Measurements from ENCODE around the gene DENND1A. TPM values are rescaled to one million over a fixed set of nuclear protein-coding genes. Genes with fewer than 3 reads are reported as not detected.
"Not testable (repeated sequence)": the region's sequence is repeated elsewhere in the genome, so short reads cannot be mapped to it uniquely, and the experiment has no call there.

DENND1A gene
- 10.4 and 14.9 TPM in 2 replicates for total RNA-seq

GRCh38 chr9:123929870-123930831 is at the start of gene DENND1A:
Gene DENND1A (minus strand): TSS chr9:123930126. CDS start chr9:123929905, 221 bp downstream.
- intact Hi-C loops (cut with micrococcal nuclease), result loop anchor here (1.0 to 10.0 kb wide), 6 partner anchors 68 to 1105 kb away; partner anchors contain the start of genes PDCL, PSMB7, RABGAP1 and STRBP

- intact Hi-C loops (cut with micrococcal nuclease), result no loop called here
Observed at GRCh38 chr9:123978981-123979380, 49.1 kb upstream of the DENND1A start.

- intact Hi-C loops (cut with micrococcal nuclease), result not testable (repeated sequence)
Observed at GRCh38 chr9:123976579-123976978, 46.7 kb upstream of the DENND1A start.

DNA sequence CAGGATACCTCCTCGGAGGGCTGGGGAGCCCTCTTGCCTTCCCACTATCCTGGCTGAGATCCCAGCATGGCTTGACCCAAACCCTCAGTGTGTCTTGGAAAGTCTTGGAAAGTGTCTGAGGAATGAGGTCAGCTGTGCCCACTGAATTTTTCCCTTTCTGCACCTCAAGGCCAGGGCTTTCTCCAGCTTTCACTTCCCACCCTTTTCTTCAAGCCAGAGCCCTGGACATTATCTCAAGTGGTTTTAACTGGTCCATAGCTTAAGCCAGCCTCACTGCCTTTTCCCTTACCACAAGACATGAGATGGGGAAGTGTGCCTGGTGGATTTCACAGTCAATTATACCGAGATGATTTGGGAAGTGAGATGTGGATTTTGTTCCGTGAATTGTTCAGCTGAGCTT is 45.9 kb upstream of the DENND1A start:
- intact Hi-C loops (cut with micrococcal nuclease), result no loop called here

DNA sequence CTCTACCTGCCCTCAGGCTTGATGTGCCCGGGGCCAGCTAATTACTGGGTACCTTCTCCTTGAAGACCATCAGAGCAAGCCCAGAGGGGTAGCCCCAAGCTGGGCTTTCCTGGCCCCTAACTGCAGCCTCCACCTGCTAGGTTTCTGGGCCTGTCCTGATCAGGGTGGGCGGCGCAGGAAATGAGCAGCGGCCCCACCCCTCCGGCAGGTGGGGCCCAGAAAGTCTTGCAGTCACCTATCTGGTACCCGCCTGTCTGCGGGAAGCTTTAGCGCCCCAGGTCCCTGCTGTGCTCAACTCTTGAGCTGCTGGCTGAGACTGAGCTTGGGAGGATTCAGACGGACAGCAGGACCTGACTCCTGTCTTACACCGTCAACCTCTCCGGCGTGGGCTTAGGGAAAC is 44.5 kb upstream of the DENND1A start:
- intact Hi-C loops (cut with micrococcal nuclease), result no loop called here

DNA sequence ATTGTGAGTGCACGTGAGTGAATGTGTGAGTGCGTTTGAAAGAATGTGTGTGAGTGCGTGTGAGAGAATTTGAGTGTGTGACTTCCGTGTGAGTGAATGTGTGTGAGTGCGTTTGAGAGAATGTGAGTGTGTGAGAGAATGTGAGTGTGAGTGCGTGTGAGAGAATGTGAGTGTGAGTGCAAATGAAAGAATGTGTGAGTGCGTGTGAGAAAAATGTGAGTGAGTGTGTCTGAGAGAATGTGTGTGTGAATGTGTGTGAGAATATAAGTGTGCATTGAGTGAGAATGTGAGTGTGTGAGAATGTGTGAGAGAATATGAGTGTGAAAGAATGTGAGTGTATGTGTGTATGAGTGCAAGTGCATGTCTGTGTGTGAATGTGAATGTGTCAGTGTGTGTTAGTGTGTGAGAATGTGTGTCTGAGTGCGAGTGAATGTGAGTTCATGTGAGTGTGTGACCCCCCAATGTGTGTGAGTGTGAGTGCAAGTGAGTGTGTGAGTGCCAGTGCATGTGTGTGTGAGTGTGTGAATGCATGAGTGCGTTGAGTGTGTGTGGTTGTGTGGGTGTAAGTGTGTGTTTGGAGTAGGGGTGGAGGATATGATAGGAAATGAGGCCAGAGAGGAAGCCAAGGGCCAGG is 43.8 kb upstream of the DENND1A start:
- intact Hi-C loops (cut with micrococcal nuclease), result no loop called here

DNA sequence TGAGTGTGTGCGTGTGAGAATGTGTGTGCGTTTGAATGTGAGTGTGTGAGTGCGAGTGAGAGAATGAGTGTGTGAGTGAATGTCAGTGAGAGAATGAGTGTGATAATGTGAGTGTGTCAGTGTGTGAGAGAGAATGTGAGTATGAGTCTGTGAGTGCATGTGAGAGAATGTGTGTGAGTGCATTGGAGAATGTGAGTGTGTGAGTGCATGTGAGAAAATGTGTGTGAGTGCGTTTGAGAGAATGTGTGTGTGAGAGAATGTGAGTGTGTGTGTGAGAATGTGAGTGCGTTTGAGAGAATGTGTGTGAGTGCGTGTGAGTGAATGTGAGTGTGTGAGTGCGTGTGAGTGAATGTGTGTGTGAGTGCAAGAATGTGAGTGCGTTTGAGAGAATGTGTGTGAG is 42.7 kb upstream of the DENND1A start:
- intact Hi-C loops (cut with micrococcal nuclease), result no loop called here

GRCh38 chr9:123967323-123967722 is 37.4 kb upstream of the DENND1A start:
- intact Hi-C loops (cut with micrococcal nuclease), result no loop called here

- intact Hi-C loops (cut with micrococcal nuclease), result no loop called here
Observed at GRCh38 chr9:123965801-123966686, 36.1 kb upstream of the DENND1A start.

DNA sequence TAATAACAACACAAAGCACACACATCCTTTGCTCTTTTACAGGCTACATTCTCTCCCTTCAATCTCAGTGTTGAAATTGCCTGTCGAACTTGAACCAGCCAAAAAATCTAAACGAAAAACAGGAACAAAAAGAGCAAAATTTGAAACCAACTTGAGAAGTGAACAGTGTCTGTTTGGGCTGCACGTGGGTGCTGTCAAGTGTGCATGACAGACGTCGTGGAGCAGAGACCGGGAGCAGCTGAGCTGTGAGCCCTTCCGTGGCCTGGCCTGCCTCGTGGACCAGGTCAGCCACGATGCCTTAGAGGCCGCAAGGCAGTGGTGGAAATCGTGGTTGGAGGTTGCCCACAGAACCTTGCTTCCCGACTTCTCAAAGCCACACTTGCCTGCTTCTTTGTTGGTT is 34.8 kb upstream of the DENND1A start:
- intact Hi-C loops (cut with micrococcal nuclease), result no loop called here

GRCh38 chr9:123960965-123961364 is 31.0 kb upstream of the DENND1A start:
- intact Hi-C loops (cut with micrococcal nuclease), result no loop called here

- intact Hi-C loops (cut with micrococcal nuclease), result no loop called here
Observed at GRCh38 chr9:123960366-123960765, 30.4 kb upstream of the DENND1A start.

- intact Hi-C loops (cut with micrococcal nuclease), result no loop called here
Observed at GRCh38 chr9:123959787-123960186, 29.9 kb upstream of the DENND1A start.

DNA sequence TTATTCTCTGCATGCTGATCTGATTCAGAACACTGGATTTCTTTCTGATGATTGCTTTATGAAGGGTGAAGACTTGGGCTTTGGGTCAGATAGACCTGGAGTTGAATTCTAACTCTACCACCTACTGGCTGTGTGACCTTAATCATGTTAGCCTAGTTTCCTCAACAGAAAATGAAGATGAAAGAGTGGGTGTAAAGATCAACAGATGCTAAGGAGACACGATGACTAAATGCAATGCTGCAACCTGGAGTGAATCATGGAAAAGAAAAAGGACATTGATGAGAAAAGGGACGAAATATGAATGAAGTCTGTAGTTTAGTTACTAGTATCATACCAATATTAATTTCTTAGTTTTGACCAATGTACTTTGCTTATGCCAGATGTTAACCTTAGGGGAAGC is 27.8 kb upstream of the DENND1A start:
- intact Hi-C loops (cut with micrococcal nuclease), result no loop called here

DNA sequence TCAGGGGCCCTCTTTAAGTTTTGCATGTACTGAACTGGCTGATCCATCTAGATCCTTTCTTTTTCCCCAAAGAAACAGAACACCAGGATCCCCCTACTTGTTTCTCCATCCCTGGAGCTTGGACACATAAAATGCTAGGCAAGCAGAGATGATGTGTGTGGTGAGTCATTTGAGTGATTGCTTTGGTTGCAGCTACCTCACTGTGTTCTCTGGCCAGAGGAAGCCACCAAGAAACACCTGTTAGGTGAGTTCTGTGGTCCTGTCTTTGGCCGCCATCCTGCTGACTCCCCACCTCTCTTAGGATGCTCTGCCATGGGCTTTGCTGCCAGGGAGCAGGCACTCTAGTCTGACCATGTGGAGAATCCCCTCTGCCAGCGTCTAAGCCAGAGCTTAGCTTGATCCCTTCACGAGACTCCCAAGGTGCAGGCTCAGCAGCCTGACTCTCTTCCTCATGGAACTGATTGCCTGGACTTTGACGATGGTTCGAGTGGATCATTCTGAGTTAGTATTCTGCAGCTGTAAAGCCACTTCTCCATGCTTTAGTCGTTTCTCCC is 27.3 kb upstream of the DENND1A start:
- intact Hi-C loops (cut with micrococcal nuclease), result no loop called here

DNA sequence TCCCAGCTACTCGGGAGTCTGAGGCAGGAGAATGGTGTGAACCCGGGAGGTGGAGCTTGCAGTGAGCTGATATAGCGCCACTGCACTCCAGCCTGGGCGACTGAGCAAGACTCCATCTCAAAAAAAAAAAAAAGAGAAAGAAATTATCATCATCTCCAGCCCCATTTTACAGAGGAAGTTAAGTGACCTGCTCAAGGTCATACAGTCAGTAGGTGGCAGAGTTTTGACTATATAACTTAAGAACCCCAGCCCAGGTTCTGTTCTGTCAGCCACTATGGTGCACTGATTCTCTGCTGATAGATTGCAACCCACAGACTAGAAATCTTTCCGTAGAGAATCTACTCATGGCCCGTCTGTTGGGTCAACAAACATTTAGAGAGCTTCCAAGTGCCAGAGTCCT is 25.7 kb upstream of the DENND1A start:
- intact Hi-C loops (cut with micrococcal nuclease), result no loop called here

GRCh38 chr9:123954518-123955280 is 24.8 kb upstream of the DENND1A start:
- intact Hi-C loops (cut with micrococcal nuclease), result no loop called here

GRCh38 chr9:123952641-123953495 is 22.9 kb upstream of the DENND1A start:
- intact Hi-C loops (cut with micrococcal nuclease), result no loop called here

- intact Hi-C loops (cut with micrococcal nuclease), result no loop called here
Observed at GRCh38 chr9:123948286-123948685, 18.4 kb upstream of the DENND1A start.
